Iris pigment epithelial cell (primary cell): ENCODE results near the gene RMND1.
"Not testable (repeated sequence)": the region's sequence is repeated elsewhere in the genome, so short reads cannot be mapped to it uniquely, and the experiment has no call there.

Source experiments
- DNase-seq: peaks from one replicate; pipeline ENCODE4 v3.0.0-alpha.2; 2011; ENCODE audit warnings: low read depth

Gene RMND1, protein sequence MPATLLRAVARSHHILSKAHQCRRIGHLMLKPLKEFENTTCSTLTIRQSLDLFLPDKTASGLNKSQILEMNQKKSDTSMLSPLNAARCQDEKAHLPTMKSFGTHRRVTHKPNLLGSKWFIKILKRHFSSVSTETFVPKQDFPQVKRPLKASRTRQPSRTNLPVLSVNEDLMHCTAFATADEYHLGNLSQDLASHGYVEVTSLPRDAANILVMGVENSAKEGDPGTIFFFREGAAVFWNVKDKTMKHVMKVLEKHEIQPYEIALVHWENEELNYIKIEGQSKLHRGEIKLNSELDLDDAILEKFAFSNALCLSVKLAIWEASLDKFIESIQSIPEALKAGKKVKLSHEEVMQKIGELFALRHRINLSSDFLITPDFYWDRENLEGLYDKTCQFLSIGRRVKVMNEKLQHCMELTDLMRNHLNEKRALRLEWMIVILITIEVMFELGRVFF

DNA sequence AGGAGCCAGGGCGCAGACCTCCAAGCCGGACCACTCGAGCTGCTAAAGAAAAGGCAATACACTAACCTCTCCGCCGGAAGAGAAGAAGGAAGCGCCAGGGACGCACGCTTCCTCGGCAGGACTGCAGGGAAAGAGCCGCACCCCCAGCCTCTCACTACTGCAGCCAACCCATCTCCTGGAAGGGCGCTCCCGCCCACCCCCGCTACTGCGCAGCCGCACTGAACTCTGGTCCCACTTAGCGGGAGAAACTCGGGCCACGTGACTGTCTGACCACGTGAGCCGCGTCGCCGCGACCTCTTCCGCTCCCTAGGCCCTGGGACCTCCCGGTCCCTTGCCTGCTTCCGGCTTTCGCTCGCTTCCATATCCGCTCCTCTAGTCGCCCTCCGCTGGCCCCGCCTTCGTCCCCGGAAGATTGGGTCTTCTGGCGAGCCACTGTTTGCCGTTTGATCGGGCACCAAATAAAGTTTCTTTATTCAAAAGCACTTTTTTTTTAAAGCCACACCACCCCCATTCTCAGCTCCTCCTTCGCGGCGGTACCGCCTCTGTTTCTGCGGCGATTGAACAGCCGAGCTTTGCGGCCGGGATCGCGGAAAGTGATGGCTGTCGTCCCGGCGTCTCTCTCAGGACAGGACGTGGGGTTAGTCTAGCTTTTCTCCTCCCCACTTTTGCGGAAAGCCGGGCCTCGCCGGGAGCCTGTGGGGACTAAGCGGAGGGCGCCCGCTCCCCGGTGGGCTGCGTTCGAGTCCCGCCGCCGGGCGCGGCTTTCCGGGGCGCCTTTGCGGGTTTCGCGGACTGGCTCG, at the start of gene RMND1:
Gene RMND1 (minus strand): TSS at position 177 of the 800 bp plus-strand sequence. CDS start 6,315 bp downstream, outside the sequence.
- peak; percentile 100 for DNase-seq

DNA sequence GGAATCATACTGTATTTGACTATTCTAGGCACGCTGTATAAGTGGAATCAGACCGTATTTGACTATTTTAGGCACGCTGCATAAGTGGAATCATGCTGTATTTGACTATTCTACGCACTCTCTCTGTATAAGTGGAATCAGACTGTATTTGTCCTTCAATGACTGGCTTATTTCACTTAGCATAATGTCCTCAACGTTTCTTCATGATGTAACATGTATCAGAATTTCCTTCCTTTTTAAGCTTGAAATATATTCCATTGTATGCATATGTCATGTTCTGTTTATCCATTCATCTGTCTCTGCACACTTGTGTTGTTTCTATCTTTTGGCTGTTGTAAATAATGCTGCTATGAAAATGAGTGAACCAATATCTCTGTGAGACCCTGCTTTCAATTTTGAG, 47.6 kb upstream of the RMND1 start:
- DNase-seq, result no peak

DNA sequence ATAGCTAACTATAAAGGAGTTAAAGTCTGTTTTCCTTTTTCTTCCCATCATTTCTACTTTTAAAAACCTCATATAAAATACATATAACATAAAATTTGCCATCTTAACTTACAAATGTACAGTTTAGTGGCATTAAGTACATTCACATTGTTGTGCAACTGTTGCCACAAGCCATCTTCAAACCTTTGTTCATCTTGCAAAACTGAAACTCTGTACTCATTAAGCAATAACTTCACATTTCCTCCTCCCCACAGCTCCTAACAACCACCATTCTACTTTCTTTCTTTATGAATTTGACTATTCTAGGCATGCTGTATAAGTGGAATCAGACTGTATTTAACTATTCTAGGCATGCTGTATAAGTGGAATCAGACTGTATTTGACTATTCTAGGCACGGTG, 46.4 kb upstream of the RMND1 start:
- peak; percentile 55 for DNase-seq

DNA sequence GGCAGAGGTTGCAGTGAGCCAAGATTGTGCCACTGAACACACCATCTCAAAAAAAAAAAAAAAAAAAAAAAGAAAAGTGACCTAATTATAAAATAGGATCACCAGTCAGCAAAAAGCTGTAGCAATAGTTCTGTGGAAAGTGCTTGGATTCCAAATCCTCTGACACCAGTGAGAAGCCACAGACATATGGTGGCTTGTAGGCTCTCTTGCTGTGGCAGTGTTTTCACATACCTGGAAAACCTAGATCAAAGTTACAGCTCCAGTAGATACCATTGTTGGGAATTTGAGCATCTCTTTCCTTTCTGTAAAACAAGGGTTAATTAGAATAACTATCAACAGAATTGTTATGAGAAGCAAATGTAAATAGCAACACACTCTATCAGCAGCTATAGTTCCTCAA, 46.0 kb upstream of the RMND1 start:
- no peak for DNase-seq

DNA sequence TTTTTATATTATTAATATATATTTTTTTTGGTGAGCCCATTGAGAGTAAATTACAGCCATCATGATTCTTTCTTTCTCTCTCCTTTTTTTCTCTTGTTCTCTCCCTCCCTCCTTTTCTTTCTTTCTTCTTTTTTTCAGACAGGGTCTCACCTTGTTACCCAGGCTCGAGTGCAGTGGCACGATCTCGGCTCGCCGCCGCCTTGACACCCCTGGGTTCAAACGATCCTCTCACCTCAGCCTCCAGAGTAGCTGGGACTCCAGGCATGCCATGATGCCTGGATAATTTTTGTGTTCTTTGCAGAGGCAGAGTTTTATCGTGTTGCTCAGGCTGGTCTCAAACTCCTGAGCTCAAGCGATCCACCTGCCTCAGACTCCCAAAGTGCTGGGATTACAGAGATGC, 43.5 kb upstream of the RMND1 start:
- no peak for DNase-seq

DNA sequence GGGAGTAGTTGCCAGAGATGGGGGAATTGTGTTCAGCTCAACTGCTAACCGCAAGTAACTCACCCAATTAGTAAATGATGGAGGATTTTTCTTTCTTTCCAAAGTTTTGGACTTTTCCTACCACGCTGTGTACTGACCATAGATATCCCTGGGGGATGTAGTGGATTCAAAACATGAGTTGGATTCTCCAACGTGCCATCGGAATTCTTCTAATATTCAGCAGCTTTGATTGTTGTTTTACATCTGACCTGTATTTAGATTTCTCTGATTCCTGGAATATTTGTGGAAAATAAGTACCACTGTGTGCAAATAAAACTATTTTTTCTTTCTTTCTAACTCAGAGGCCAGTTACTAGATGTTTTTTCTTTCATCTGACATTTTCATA, 43.0 kb upstream of the RMND1 start:
- no peak for DNase-seq

DNA sequence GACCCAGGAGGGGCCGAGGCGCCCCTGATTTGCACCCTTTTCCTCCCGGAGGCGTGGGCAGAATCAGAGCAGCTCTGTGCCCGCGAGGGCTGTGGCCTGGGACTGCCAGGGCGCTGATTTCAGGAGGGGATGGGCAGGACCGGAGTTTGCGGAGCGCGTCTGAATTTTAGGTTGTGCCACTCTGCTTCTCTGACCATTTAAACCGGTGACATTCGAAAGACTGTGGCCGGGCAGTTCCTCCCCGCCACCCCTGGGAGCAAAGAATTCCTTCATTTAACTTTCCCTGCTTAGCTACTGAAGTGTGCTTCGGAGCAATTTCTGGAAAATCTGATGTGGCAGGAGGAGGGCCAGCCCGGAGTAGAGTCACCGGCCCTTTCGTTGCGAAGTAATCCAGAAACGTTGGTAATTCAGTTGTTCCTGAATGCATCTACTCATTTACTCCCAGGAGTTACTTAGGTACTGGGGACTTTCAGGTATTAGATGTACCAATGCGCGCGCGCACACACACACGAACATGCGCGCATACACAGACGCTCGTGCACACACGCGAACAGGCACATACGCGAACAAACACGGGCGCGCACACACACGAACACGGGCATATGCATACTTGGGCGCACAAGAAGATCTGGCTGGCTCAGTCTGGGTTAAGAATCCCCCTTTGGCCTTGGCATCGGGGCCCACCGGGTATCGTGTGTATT, 42.5 kb upstream of the RMND1 start:
- DNase-seq, result peak; percentile 43

DNA sequence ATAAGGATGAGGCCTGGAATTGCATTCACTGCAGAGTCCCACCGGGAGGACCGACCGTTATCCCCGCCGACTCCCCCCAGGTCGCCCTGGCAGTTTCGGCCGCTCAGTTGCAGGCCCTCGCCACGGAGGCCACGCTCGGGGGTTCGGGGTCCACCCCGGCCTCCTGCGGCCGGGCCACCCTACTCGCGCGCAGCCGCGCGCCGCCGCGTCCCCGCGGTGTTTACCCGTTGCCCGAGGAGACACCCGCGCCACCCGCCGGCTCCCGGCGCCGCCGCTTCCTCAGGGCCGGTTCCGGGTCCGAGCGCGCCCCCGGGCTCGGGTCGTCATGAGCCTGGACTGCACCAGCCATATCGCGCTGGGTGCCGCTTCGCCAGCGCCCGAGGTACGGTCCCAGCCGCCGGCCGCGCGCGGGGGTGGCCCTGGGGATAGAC, 41.9 kb upstream of the RMND1 start, which contains the start of gene CCDC170:
Gene CCDC170 (plus strand): TSS at position 214 of the 431 bp plus-strand sequence. CDS start 112 bp downstream, at position 326.
- no peak for DNase-seq

DNA sequence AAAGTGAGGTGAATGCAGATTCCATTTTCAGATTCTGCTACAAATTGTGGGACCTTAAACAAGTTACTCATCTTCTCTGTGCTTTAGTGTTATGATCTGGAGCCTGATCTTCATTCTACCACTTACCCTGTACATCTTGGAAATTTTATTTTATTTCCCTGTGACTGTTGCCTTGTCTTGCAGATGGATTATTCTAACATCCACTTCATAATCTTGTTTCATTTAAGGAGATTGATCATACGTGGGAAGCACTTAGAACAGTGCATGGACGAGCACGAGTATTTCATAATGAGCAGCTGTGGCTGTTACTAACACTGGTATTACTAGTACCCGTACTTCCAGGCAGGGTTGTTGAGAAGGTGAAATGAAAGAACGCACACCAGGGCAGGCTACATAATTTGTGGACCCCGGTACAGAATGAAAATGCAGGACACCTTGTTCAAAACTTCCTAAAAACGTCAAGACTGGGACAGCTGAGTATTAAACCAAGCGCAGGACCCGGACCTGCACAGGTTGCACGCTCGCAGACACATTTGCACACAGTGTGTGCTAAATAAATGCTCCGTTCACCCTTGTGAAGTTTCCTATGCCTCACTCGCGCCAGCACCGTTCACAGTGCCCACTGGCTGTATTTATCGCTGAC, 41.4 kb upstream of the RMND1 start:
- no peak for DNase-seq

DNA sequence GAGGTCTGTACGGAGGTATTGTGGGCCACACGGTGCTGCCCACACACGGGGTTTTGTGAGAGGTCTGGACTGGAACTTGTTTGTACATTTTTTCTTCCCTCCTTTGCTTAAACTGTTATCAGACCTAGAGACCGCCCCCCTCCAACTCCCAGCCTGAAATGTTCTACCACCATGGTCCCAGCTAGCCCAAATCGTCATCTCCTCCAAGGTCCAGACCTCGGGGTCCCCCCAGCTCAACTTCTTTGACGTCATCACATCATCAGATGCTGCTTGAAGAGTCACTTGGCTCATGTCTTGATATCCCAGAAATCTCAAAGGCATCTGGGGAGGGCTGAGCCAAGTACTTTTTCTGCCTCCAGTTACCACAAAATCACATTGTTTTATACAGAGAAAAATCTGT, 39.1 kb upstream of the RMND1 start:
- no peak for DNase-seq

DNA sequence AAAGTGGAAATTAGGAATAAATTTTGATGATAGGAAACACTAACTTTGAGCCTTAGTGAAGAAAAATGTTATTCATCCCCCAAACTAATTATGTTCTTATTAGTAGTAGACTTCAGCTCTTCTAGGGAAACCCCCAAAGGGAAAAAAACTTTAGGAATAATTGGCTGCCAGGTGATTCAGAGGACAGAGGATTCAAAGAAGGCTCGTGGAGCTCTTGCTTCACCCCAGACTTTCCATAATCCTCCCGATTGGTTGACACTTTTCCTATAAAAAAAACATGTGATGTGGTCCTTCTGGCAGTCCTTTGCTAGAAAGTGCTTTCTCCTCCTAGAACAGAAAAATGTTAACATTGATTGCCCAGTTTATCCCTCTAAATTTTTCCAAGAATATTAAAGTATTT, 36.3 kb upstream of the RMND1 start:
- no peak for DNase-seq

DNA sequence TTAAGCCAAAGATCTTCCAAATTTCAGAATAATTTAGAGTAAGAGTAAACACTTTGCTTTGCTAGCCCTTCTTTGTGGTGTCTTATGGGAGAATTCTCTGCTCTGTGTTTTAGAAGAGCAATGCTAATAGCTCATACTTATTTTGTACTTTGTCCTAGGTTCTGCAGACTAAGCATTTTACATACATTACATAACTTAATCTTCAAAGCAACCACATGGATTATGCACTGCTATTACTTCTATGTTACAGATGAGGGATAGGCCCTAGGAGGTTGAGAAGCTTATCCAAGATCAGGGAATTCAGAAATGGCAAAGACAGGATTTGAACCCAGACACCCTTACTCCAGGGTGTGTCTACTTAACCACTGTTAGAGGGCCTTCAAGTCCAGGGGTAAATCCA, 32.1 kb upstream of the RMND1 start:
- DNase-seq, result no peak

DNA sequence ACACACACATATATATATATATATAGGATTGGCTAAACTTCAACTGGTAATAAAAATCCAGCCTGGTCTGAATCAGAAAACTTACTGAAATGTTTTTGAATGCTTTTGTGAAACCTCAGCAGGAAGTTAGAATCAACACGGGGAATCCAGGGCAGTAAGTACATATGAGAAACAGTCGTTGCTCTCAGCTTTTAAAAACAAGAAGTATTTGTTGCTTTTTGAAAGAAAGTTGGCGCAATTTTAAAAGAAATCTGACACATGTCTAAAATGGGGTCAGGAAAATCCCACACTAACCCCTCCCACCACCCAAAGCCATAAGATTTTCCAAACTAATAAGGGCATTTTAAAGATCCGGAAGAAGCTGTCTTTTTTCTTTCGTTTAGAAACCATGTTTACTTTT, 30.4 kb upstream of the RMND1 start:
- peak; percentile 76 for DNase-seq

DNA sequence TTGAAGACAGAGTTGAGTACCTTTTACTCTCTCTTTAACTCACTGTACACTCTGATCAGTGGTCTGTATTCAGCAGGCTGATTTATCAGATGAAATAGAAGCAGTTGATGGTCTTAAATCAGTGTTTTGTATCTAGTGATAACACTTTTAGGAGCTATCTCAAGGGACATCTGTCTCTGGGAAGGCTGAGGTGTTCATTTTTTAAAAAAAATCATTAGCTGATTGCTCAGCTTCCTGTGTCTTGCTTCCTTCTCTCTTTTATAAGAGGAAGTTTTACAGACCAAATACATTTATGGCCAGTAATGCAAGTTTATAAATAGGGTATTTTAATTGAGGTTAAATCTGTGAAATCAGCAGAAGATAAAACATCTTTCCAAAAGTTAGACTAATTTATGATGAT, 29.9 kb upstream of the RMND1 start:
- DNase-seq, result no peak

DNA sequence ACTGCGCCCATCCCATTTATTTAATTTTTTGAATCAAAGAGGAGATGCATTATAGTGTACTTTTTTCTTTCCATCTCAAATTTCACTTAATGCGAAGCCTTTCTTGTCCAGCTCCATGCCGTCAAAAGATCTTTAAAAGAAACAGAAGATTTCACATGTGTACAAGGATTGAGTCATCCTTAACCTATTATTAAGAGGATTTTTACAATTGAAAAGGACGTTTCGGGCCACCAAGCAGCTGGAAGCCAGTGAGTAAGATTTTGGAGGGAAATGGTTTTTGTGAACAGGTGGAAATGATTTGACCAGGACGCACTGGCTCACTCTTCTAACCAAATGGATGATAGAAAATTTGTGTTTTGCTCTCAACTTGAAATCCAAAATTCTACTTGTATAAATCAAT, 26.7 kb upstream of the RMND1 start:
- no peak for DNase-seq

DNA sequence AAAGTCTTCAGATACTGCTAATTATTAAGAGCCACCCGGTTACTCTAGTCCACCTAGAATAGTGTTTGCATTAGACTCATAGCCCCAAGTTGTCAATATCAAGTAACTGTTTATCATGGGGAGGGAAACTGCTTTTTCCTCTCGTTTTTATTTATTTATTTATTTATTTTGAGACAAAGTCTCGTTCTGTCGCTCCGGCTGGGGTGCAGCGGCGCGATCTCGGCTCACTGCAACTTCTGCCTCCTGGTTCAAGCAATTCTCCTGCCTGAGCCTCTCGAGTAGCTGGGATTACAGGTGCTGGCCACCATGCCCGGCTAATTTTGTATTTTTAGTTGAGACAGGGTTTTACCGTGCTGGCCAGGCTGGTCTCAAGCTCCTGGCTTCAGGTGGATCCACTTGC, 25.8 kb upstream of the RMND1 start:
- DNase-seq, result no peak

DNA sequence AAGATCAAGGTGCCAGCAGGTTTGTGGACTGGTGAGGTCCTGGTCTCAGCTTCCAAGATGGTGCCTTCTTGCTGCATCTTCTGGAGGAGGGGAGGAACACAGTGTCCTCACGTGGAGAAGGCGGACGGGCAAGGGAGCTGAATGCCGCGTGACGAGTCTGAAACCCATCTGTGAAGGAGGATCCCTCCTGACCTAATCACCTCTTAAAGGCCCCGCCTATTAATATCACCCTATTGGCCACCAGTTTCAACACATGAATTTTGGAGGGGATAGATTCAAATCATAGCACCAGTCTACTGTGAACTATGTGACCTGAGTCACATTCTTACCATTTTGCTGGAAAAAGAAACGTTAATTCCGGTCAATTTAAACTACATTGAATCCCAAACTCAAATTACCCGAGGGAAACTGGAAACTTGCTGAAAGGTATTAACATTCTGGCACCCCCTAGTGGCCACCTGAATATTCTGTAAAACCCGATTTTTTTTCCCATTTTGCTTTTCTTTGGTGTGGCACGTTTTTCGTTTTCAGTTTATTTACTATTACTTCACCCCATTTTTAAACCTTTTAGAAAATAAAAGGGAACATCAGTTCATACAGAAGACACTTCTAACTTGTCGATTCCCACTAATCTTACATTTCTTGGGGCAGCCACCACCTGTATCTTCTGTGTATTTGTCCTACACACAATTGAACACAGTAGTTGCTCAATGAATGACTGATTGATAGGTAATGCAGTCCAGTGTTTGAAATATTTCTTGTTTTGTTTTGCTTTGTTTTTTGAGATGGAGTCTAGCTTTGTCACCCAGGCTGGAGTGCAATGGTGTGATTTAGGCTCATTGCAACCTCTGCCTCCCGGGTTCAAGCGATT, 24.0 kb upstream of the RMND1 start:
- peak; percentile 52 for DNase-seq

DNA sequence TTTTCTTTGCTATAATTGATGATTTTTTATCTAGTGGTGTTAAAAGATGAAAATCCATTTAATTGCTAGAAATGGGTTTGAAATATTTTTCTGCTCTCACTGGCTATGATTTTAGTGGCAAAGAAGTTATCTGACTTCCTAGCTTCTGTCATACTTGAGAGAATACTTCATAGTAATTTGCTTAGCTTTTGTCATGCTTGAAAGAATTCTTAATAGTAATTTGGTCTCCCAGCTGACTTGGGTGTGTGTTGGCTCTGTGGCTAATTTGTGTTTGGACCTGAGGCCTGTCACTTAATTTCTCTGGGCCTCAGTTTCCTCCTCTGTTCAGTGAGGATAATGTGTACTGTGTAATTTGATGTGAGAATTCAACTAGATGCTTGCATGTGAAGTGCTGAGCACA, 12.8 kb upstream of the RMND1 start:
- DNase-seq, result no peak

DNA sequence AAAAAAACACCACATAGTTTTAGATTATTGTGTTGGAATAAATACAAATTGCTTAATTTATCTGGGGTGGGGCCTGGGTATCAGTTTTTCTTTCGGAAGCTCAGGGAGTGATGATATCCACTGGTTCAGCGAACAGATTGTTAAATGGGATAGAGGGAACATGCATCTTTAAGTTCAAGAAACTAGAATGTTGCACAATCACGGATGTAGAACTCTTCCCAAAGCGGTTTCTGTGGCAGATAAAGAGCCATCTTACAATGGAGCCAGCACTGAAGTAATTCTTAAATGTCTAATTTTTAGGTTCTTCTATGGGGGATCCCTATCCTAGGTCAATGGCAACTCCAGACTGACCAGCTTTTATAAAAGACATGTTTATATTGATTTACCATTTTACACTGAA, 9.7 kb upstream of the RMND1 start:
- DNase-seq, result no peak

DNA sequence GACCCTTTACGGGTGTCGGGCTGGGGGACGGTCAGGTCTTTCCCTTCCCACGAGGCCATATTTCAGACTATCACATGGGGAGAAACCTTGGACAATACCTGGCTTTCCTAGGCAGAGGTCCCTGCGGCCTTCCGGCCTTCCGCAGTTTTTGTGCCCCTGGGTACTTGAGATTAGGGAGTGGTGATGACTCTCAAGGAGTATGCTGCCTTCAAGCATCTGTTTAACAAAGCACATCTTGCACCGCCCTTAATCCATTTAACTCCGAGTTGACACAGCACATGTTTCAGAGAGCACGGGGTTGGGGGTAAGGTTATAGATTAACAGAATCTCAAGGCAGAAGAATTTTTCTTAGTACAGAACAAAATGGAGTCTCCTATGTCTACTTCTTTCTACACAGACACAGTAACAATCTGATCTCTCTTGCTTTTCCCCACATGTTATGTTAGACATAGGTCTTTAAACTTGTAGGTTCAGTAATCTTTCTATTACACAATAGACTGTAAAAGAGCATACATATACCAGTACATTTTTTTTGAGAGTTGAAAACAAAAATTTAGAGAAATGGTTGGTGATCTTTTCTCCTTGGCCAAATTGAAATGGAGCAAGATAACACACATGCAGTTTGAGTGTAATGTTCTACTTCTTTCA, 3.9 kb upstream of the RMND1 start:
- DNase-seq, result not testable (repeated sequence)
